HG03159 (cell line): ENCODE measurements around the gene MPND.

Source experiments
- ATAC-seq: cut with Tn5 transposase; IDR thresholded peaks from one replicate; pipeline ENCODE4 v1.9.1; 2021; ENCODE audit warnings: mild to moderate bottlenecking, moderate library complexity; ENCODE audit not compliant: unreplicated experiment

Gene MPND, protein sequence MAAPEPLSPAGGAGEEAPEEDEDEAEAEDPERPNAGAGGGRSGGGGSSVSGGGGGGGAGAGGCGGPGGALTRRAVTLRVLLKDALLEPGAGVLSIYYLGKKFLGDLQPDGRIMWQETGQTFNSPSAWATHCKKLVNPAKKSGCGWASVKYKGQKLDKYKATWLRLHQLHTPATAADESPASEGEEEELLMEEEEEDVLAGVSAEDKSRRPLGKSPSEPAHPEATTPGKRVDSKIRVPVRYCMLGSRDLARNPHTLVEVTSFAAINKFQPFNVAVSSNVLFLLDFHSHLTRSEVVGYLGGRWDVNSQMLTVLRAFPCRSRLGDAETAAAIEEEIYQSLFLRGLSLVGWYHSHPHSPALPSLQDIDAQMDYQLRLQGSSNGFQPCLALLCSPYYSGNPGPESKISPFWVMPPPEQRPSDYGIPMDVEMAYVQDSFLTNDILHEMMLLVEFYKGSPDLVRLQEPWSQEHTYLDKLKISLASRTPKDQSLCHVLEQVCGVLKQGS

DNA sequence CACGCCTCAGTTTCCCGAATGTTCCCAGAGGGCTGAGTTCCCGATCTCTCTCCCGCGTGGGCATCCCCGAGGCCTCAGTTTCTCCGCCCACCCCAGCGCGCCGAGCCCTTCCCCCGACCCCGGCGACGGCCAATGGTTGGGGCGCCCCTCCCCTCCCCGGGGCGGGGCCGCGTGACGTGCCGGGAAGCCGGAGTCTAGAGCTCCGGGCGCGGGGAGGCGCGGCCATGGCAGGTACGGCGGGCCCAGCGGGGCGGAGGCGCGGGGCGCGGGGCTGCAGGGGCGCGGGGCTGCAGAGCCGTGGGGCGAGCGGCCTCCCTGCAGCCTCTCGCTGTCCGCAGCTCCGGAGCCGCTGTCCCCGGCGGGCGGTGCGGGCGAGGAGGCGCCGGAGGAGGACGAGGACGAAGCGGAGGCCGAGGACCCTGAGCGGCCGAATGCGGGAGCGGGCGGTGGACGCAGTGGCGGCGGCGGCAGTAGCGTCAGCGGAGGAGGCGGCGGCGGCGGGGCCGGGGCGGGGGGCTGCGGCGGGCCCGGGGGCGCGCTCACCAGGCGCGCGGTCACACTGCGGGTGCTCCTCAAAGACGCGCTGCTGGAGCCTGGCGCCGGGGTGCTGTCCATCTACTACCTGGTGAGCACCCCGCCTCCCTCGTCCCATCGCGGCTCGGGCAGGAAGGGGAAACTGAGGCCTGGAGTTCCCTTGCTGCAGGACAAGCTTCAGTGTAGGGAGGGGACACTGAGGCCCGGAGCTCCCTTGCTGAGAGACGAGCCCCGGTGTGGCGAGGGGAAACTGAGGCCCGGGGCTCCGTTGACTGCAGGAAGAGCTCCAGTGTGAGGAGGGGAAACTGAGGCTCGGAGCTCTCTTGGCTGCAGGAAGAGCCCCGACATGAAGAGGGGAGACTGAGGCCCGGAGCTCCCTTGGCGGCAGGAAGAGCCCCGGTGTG, at the start of gene MPND:
Gene MPND (plus strand): TSS at position 193 of the 938 bp plus-strand sequence. CDS start 32 bp downstream, at position 225.
- ATAC-seq, result peak; percentile 56

DNA sequence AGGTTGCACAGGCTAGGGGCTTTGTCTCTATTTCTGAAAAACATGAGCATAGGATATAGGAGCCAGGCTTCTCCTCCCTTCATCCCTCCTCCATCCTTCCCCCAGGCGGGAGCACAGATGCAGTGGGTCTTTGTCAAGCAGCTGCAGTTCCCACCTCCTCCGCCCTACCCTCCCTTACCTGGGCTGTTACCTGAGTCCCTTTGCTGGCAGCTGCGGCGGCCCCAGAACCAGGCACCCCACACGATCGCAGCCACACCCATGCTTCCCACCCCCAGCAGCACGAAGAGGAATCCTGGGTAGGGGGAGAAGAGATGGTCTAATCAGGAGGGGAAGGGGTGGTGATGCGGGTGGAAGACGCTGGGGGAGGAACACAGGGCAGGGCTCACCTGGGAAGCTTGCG, 49.0 kb upstream of the MPND start:
- ATAC-seq, result no peak

DNA sequence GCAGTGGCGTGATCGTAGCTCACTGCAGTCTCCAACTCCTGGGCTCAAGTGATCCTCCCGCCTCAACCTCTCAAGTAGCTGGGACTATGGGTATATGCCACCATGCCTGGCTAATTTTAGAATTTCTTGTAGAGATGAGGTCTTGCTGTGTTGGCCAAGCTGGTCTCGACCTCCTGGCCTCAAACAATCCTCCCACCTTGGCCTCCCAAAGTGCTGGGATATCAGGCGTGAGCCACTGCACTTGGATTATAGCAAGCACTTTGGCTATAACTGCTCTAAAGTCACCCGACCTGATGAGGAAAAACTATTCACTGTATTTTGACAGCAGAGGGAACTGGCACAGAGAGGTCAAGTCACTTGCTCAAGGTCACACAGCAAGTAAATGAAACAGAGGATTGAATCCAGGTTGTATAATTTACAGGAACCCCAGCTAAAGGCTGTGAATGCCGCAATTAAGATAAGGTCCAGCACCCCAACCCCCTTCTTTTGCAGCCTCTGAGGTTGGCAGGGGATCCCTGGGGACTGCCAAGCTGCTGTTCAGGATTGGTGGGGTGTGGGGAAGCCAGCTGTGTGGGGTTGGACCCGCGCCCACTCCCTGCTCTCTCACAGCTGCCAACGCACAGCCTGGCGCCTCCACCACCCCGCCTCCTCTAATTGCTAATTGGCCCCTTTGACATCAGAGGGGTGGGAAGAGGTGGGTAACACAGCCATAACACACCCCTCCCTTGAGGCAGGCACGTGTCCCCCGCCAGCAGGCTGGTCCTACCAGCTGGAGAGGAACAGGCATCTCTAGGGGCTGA, 47.2 kb upstream of the MPND start:
- no peak for ATAC-seq

DNA sequence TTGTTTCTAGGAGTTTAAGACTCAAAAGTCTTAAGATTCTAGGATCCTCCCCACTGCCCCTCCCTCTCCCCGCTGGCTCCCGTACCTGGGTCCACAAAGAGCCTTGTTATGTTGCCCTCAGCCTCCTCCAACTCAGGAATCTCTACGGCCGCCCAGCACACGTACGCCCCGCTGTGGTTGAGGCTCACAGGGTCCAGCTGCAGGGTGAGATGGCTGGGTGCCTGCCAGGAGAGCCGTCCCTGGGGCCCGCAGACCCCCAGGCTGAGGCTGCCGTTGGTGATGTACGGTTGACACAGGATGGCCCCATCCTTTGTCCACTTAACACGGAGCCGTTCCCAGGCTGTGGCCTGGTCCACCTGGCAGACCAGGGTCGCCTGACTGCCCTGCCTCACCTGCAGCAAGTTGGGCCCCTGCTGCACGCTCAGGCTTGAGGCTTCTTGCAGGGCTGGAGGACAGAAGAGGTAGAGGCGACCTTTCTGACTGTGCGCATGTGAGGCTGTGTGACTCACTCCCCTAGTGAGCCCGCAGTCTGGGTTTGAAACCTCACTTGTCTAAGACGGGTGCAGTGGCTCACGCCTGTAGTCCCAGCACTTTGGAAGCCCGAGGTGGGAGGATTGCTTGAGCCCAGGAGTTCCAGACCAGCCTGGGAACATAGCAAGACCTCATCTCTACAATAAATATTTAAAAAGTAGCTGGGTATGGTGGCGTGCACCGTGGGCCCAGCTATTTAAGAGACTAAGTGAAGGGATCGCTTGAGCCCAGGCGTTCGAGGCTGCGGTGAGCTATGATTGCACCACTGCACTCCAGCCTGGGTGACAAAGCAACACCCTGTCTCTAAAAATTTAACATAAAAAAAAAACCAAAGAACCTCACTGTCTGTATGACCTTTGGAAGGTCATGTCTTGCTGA, 45.2 kb upstream of the MPND start:
- ATAC-seq, result no peak

DNA sequence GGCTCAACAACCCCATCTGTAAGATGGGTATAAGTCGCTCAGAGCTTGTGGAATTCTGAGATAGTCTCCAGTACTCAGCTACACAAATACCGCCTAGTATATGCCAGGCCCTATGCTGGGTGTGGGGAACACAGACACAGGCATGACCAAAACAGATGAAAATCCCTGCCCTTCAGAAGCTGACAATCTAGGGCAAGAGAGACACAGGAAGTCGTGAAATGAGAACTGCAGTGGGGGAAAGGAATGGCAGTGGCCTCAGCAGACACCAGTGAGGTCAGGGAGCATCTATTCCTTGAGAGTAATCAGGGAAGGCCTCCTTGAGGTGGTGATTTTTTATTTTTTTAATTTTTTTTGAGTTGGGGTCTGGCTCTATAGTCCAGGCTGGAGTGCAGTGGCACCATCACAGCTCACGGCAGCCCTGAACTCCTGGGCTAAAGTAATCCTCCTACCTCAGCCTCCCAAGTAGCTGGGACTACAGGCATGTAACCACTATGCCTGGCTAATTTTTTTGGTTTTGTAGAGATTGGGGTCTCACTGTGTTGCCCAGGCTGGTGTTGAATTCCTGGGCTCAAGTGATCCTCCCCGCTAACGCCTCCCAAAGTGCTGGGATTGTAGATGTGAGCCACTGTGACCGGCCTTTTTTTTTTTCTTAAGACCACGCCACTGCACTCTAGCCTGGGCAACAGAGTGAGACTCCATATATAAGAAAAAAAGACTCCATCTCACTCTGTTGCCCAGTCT, 44.4 kb upstream of the MPND start:
- ATAC-seq, result no peak

DNA sequence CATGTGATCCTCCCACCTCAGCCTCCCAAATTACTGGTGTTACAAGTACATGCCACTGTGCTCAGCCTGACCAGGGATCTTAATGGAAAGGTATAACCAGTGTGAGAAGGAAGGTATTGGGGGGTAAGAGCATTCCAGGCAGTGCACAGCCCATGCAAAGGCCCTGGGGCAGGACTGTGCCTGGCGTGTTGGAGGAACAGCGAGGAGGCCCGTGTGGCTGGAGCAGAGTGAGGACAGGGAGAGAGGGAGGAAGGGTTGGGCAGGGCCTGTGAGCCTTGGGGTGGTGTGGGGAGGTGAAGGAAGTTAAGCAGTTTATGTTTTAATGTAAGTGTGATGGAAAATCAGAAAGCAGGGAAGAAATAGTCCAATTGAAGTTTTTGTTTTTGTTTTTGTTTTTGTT, 42.8 kb upstream of the MPND start:
- ATAC-seq, result no peak

DNA sequence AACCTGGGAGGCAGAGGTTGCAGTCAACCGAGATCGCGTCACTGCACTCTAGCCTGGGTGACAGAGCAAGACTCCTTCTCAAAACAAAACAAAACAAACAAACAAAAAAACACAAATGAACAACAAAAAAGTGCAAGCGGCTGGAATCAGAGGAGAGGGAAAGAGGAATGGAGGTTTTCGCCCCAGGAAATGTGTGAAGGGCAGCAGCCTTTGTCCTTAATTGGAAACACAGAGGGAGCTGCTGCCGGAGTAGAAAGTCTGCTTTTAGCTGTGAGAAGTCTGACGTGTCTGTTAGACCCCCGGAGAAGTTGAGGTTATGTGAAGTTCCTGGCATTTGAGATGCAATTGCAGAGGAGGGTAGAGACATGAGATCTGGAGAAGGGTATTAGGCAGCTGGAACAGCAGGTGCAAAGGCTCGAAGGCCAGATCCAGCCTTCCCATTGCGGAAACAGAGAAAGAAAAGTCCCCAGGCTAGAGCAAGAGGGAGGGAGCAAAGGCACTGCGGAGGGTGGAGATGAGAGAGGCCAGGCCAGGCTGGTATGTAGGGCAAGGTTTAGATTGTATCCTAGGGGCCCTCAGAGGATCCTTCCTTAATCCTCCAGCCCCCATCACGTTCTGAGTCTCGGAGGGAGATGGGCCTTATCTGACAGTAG, 41.6 kb upstream of the MPND start:
- no peak for ATAC-seq

DNA sequence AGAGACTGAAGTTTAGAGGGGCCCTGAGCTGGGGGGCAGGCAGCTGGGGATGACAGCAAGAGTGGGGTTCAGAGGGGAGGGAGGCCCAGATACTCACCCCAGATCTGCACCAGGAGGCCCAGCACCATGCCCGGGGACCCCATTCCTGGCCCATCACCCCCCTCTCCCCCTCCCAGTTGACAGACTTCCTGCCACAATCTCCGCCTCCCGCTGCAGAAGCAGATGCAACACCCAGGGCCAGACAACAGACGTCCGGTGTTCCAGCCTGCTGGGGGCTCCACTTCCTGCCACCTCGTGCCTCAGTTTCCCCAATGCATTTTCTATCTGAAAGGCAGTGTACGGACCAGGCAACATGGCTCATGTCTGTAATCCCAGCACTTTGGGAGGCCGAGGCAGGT, 41.1 kb upstream of the MPND start, which contains the start of gene TMIGD2:
Gene TMIGD2 (minus strand): TSS at position 147 of the 398 bp plus-strand sequence. CDS start 4 bp downstream, at position 143.
- ATAC-seq, result no peak

DNA sequence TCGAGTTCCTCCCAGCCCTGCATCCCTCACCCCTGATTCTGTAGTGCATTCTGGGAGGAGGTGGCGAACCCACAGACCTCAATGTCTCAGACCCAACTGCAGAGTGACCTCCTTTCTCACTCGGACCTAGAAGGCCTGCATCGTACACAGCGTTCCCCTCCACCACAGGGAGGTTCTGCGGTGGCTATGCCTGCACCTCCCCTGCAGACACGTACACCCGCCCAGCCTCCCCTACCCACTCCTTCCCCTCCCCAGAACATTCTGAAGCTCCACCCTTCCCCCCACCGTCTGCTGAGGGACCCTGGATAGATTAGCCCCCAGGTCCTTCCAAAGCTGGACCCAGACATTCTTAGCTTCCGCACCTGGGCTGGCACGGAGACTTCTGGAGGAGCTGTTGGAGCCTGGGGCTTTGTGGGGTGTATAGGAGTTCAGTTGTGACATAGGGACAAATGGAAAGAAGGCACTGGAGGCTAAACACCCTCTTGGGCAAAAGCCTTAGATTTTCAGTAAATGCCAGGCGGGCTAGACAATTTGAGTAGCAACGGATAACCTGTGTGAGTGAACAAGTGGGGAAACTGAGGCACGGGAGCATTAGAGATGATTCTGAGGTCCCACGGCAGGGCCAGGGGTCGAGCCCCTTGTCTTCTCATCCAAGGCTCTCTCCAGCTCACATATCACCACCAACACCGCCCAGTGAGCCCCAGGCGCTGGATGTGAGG, 39.4 kb upstream of the MPND start:
- ATAC-seq, result no peak

DNA sequence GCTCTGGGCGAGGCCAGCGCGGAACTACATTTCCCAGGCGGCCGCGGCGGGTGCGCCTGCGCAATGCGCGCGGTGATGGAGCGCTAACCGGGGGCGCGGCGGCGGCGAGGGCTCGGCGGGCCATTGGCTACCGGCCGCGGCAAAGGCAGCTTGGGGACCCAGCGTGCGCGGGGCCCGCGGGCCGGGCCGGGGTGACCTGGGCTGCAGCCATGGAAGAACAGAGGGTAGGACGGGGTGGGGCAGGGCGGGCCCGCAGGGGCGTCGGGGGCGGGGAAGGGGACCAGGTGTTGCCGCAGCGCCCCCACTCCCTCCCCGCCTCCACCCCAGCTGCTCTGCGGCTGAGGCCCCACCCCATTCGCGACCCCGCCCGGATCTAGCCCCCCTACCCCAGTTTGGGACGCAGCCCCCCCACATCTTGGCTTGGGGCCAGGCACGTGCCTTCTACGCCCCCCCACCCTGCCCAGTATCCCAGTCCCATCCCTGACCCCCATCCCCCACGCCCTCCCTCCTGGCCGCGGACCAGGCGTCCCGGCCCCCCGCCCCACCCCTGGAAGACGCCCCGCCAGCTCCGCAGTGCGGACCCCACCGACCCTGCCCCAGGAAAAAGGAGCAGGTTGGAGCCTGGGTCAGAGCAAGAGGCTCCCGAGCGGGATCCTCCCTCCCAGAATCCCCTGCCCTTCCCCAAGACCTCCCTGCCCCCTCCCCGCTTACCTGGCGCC, 38.7 kb upstream of the MPND start, which contains the start of gene FSD1:
Gene FSD1 (plus strand): TSS at position 61 of the 719 bp plus-strand sequence. CDS start 149 bp downstream, at position 210.
- no peak for ATAC-seq

DNA sequence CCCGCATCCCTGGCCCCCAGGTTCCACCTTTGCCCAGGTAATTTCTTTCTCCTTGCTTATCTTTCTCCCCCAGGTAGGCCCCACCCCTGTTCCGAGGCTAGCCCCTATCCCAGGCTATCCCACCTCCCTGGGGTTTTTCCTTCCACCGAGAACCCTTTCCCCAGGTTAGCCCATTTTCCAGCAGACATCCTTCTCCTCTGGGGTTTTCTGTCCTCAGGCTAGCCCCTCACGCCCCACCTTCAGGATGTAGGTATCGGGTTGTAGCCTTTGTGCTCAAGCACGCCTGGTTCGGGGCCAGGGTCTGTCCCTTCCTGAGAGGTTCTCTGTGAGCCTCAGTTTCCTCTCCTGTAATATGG, 38.1 kb upstream of the MPND start:
- no peak for ATAC-seq

DNA sequence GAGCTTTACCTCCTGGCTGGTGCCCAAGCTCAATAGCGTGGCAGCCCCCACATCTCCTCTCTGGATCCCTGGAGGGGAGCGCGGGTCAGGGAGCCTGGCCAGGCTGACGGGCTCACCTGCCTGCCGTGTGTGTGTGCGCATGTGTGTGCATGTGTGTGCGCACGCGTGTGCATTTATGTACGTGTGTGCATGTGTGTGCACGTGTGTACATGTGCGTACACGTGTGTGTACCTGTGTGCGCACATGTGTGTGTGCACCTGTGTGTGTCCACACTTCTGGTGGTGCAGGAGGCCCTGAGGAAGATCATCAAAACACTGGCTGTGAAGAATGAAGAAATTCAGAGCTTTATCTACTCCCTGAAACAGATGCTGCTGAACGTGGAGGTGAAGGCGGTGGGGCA, 37.7 kb upstream of the MPND start:
- ATAC-seq, result no peak

DNA sequence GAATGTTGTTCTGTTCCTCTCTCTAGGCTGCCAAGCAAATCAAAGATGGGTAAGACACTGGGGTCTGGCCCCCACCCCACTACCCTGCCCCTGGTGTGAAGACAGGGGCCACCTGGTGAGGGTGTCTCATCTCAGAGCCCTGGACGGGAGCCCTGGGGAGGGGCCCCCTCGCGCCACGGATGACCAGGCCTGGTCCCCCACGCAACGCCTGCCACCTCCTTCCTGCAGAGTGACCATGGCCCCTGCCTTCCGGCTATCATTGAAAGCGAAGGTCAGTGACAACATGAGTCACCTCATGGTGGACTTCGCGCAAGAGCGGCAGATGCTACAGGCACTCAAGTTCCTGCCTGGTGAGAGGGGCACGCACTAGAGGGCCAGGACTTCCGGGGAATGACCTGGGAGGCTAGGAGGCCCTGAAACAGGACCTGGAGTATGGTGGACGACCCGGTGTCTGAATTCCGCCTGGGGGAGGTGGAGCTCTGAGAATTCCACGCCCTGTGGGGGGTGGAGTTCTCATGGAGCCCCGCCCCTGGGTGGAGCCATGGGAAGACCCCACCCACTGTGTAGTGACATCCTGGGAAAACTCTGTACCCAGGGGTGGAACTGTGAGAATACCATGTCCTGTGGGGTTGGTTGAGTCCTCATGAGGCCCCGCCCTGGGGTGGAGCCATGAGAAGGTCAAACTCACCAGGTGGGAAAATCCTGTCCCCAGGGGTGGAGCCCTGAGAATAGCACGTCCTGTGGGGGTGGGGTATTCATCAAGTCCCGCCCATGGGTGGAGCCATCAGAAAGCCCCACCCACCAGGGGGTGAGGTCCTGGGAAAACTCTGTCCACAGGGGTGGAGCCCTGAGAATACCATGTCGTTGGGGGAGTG, 32.9 kb upstream of the MPND start:
- no peak for ATAC-seq

DNA sequence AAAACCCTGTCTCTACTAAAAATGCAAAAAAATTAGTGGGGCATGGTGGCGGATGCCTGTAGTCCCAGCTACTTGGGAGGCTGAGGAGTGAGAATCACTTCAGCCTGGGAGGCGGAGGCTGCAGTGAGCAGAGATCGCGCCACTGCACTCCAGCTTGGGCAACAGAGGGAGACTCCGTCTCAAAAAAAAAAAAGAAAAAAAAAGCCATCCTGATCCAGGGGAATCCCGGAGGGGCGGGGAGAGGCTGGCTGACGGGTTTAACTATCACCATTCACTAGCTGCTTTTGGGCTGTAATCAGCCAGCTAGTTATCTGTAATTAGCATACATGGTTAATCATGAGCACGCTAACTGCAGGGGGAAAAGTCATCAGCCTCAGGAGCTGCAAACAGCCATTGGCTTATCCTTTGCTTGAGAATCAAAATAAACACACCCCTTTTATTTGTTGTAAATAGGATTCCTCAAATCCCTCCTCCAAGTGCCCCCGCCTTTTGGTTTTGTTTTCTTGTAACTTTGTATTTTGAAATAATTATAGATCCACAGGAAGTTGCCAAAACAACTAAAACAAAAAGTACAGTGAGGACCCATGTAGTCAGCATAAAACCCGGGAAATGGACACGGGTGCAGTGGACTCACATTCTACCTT, 29.4 kb upstream of the MPND start:
- ATAC-seq, result no peak

DNA sequence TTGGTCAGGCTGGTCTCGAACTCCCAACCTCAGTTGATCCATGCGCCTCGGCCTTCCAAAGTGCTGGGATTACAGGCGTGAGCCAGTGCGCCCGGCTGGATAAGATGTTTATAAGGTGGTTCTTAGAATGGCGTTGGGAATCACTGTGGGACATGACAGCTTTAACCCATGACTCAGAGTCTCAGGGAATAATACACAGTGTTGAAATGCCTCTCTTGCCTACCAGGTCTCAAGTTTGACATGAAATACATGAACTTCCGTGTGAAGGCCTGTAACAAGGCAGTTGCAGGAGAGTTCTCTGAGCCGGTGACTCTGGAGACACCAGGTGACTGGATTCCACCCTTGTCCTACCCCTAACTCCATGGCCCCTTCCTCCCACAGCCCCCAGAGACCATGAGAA, 26.4 kb upstream of the MPND start:
- ATAC-seq, result no peak

DNA sequence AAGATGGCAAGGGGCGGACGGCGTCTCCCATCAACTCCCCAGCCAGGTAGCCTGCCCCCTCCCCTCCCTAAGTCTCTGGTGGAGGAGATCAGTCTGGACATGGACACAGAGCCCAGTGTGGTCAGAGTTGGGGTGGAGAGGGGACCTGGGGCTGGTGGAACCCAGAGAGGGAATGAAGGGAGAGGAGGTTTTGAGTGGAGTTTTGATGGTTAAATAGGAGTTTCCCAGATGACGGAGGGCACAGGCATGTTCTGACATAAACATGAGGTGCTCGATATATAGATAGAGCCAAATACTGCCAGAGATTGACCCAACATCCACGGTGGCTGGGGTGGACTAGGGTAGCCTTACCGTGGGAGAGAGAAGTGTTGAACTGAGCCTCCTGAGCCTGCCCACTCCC, 24.9 kb upstream of the MPND start:
- no peak for ATAC-seq
